Stimulated activated memory B cell treated with anti-CD40 and anti-IgM and Interleukin-4, amounts not matched to agents 10 μg/mL and 1 μg/mL and 100 μg/mL, for 72 hours (primary cell): ENCODE data around the gene SNRNP48.

Experiments used
- ATAC-seq: fragments of 150-1000 bp; cut with Tn5 transposase; 2 replicates; pipeline ENCODE4 v1.10.0; 2021
- H3K27ac Mint-ChIP-seq: one replicate; pipeline ENCODE4 v1.8.0; 2022; ENCODE audit warnings: mild to moderate bottlenecking, mixed read lengths
- H3K27me3 Mint-ChIP-seq: one replicate; pipeline ENCODE4 v1.8.0; 2022; ENCODE audit warnings: mixed read lengths
- H3K36me3 Mint-ChIP-seq: one replicate; pipeline ENCODE4 v1.8.0; 2022; ENCODE audit warnings: mixed read lengths
- H3K4me1 Mint-ChIP-seq: one replicate; pipeline ENCODE4 v1.8.0; 2022; ENCODE audit warnings: mixed read lengths
- H3K4me3 Mint-ChIP-seq: one replicate; pipeline ENCODE4 v1.8.0; 2022; ENCODE audit warnings: mild to moderate bottlenecking, moderate library complexity, mixed read lengths
- H3K9me3 Mint-ChIP-seq: one replicate; pipeline ENCODE4 v1.8.0; 2022; ENCODE audit warnings: mixed read lengths

Gene SNRNP48

DNA sequence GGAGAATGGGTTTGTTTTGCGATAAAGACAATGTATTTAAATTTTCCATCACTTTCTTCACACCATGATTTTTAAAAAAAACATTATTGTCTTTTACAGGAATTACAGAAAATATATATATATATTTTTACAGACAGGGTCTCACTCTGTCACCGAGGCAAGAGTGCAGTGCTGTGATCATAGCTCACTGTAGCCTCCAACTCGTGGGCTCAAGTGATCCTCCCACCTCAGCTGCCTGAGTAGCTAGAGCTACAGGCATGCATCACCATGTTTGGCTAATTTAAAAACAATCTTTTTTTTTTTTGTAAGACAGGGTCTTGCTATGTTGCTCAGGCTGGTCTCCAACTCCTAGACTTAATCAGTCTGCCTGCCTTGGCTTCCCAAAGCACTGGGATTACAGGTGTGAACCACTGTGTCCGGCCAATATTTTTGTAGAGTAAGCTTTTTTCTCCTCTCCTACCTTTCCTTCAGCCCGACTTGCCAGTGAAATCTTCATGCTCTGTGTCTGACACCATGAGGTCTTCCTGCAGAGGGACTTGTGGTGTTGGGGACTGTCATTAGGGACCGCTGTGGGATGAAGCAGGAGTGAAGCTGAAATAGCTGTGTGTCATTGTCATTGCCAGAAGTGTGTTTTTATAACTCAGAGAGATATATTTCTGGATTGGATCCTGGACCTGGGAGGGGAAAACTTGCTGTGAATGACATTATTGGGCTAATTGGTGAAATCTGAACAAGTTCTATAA, 35.3 kb upstream of the SNRNP48 start:
- H3K27ac Mint-ChIP-seq, result no peak overlapping the region
- no peaks in the 10 kb centered on the region for H3K9me3 Mint-ChIP-seq
- H3K4me1 Mint-ChIP-seq, result no peaks in the 10 kb centered on the region
- ATAC-seq, result no peak
- H3K4me3 Mint-ChIP-seq, result no peak overlapping the region
- H3K27me3 Mint-ChIP-seq, result no peaks in the 10 kb centered on the region
- H3K36me3 Mint-ChIP-seq, result no peaks in the 10 kb centered on the region

DNA sequence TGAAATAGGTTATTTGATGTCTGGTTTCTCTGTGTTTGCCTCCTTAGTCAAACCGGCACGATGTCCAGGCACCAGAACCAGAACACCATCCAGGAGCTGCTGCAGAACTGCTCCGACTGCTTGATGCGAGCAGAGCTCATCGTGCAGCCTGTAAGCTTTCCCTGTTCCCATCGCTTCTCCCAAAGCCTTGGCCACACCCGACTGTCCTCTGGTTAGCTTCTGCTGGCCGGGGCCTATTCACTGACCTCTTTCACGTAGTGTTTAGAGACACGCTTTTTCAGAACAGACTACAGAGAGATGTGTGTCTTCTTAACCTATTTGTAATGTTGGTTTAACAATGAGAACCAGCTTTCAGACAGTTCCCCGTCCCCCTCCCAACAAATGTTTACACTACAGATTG, 34.3 kb upstream of the SNRNP48 start:
- H3K9me3 Mint-ChIP-seq, result no peaks in the 10 kb centered on the region
- H3K27me3 Mint-ChIP-seq, result peaks cover under 1% of the 10 kb centered on the region
- H3K36me3 Mint-ChIP-seq, result no peaks in the 10 kb centered on the region
- no peaks in the 10 kb centered on the region for H3K4me1 Mint-ChIP-seq
- no peak for ATAC-seq
- H3K4me3 Mint-ChIP-seq, result no peak overlapping the region
- H3K27ac Mint-ChIP-seq, result no peak overlapping the region

DNA sequence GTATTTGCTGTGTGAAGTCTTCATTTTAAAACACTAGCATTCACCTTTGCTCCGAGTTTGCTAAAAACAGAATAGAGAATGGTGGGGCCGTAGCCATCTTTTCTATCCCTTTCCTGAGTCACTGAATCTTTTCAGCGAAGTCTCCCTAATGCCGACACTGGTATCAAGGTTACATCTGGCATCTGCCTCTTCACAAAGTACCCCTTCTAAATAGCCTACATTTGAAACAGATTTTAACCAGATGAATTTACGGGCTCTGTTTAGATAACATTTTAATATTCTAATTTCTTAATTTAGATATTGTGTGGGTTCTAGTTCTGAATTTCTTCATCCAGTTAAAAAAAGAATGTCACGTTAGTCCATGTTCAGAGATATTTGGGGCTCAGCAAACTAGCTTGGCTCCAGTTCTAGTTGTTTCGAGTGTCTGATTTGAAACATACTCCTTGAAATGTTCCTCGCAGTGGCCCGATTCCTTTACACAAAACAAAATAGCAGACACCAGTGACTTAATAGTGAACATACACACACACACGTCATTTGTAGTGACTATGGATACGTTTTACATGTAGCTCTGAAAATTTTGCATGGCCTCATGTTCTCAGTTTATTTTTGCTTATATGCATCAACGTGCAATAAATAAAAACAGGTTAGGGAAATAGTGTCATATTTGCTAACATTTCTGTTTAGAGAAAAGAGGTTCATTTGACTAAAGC, 33.4 kb upstream of the SNRNP48 start:
- Mint-ChIP-seq H3K27ac (no peak overlapping the region), H3K27me3 (peaks cover 10% of the 10 kb centered on the region), H3K9me3 (no peaks in the 10 kb centered on the region), H3K36me3 (no peaks in the 10 kb centered on the region), H3K4me1 (no peaks in the 10 kb centered on the region), H3K4me3 (no peak overlapping the region)
- ATAC-seq, result no peak

DNA sequence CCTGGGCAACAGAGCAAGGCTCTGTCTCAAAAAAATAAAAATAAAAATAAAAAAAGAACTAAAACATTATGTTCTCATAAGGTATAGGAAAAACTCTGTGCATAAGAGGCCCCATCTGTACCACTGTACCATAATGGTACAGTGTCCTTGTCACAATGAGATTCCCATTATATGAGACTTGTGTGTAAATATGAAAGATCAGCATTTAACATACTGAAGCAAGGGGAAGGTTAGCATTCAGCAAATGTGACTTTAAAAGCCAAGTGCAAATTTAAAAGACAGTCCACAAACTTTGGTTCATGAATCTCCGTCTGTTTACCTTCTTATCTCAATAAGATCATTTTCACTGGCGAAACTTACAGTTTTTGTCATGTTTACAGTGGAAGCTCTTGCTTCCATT, 32.3 kb upstream of the SNRNP48 start:
- H3K9me3 Mint-ChIP-seq, result no peaks in the 10 kb centered on the region
- no peak for ATAC-seq
- H3K4me3 Mint-ChIP-seq, result no peak overlapping the region
- no peaks in the 10 kb centered on the region for H3K4me1 Mint-ChIP-seq
- no peak overlapping the region for H3K27ac Mint-ChIP-seq
- no peaks in the 10 kb centered on the region for H3K36me3 Mint-ChIP-seq
- peaks cover 11% of the 10 kb centered on the region for H3K27me3 Mint-ChIP-seq

DNA sequence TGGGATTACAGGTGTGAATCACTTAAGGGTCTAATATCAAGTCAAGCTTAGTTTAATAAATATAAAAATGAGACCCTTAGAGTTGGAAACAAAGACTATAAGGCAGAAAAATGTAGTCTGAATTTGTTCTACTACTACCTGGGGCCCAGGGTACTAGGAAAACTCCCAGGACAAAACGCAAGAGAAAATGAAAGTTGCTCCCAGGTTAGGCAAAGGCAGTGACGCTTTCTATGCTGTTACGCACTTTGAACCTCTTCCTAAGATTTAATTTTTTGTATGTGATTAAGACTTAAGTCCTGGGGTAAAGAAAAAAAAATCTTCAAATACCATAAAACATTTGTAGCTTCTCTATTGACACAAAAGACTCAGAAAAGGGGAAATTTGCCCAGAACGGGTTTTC, 31.2 kb upstream of the SNRNP48 start:
- H3K27ac Mint-ChIP-seq, result no peak overlapping the region
- no peaks in the 10 kb centered on the region for H3K9me3 Mint-ChIP-seq
- ATAC-seq, result no peak
- H3K4me1 Mint-ChIP-seq, result no peaks in the 10 kb centered on the region
- H3K4me3 Mint-ChIP-seq, result no peak overlapping the region
- peaks cover 21% of the 10 kb centered on the region for H3K27me3 Mint-ChIP-seq
- H3K36me3 Mint-ChIP-seq, result no peaks in the 10 kb centered on the region

DNA sequence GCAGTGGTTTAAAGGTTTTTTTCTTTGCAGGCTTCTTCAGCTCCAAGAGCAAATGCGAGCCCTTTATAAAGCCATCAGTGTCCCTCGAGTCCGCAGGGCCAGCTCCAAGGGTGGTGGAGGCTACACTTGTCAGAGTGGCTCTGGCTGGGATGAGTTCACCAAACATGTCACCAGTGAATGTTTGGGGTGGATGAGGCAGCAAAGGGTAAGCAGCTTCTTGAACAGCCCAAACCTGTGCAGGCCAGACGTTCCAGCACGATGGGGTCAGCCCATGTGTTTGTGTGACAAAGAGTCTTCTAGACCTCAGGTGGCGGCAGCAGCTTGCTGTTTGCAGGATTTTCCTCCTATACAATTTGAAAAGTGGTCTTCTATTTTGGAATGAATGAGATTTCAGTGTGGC, 30.8 kb upstream of the SNRNP48 start:
- H3K4me3 Mint-ChIP-seq, result no peak overlapping the region

DNA sequence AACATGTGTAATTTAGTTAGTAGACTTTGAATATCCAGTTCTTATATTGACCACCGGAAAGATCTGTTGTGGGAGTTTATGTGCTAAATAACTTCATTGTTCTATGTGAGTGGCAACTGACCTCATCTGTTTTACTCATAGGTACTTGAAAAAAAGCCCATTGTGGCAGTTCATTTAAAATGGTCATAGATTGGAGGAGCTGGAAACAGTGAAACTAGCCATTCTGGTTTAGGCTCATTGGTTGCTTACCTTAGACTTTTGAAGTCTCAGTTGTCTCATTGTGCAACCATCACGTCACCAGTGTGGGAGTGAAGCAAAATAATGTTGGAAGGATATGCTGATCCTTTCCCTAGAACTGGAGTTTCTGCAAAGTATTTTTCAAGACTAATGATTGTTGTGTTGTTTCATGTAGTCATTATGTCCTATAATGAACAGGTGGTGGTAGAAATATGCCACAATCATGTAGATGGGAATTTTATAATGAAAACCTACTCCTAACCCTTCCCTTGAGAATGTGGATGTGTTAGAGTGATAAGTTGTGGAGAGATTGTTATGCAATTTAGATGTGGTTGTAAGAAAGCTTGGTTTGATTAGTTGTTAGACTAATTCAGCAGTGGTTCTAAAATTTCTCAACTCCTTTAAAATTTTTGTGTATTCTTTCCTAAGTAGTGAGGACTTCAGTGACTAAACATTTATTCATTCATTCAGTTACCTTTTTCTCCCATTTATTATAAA, 30.2 kb upstream of the SNRNP48 start:
- no peak for ATAC-seq
- Mint-ChIP-seq H3K36me3 (no peaks in the 10 kb centered on the region), H3K4me1 (no peaks in the 10 kb centered on the region), H3K27me3 (peaks cover 28% of the 10 kb centered on the region), H3K9me3 (no peaks in the 10 kb centered on the region), H3K27ac (no peak overlapping the region), H3K4me3 (no peak overlapping the region)

More for the DNA sequence above, 30.8 kb upstream of the SNRNP48 start:
- peaks cover 26% of the 10 kb centered on the region for H3K27me3 Mint-ChIP-seq
- no peaks in the 10 kb centered on the region for H3K4me1 Mint-ChIP-seq
- H3K27ac Mint-ChIP-seq, result no peak overlapping the region
- no peak for ATAC-seq
- H3K9me3 Mint-ChIP-seq, result no peaks in the 10 kb centered on the region
- no peaks in the 10 kb centered on the region for H3K36me3 Mint-ChIP-seq

DNA sequence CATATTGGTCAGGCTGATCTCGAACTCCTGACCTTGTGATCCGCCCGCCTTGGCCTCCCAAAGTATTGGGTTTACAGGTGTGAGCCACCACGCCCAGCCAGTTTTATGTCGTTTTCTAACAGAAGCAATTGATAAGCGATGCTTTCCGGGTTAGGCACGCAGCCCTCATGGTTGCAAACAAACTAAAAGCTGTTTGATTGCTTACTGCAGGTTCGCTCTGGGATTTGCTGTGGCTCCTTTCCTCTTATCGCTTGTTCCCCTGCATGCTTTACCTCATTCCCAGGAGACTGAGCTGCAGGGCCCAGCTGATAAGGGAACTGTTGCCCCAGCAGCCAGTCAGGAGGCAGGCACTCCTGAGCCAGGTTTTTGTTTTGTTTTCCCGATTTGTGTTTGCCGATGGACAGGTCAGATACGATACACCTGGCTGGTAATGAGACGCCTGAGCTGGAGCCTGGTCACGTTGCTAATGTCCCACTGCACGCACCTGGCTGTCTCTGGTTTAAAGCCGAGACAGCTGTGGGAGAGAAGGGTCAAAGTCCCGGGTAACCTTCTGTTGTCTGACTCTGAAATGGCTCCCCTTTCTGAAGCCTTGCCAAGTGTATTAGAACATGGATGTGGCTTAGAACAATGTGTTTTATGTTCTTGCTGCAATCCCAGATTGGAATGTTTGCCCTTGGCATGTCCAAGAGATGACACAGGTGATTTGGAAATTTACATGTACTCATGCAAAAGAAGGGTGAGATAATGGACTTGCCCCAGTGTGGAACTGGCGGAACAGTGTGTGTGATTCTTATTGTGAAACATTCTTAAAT, 28.6 kb upstream of the SNRNP48 start:
- H3K27ac Mint-ChIP-seq, result no peak overlapping the region
- H3K36me3 Mint-ChIP-seq, result no peaks in the 10 kb centered on the region
- no peaks in the 10 kb centered on the region for H3K4me1 Mint-ChIP-seq
- no peaks in the 10 kb centered on the region for H3K9me3 Mint-ChIP-seq
- no peak overlapping the region for H3K4me3 Mint-ChIP-seq
- no peak for ATAC-seq
- peaks cover 28% of the 10 kb centered on the region for H3K27me3 Mint-ChIP-seq

DNA sequence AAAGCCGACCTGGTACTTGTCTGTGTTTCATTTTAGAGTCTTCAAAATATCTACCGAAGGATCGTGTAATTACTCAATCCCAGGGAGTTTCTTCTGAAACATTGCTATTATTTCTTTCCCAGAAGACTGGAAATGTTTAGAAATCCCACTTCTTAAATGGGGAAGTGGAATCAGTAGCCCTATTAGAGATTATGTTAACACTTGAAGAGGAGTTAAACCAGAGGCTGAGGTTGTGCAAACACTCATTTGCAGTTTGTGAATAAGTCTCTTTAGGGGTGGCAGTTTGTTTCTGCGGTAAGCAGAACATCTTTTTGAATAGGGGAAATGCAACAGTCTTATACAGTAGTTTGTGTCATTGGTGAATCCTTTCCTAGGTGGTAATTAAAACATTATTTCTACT, 27.2 kb upstream of the SNRNP48 start:
- no peak for ATAC-seq
- H3K4me1 Mint-ChIP-seq, result no peaks in the 10 kb centered on the region
- no peaks in the 10 kb centered on the region for H3K36me3 Mint-ChIP-seq
- peaks cover 28% of the 10 kb centered on the region for H3K27me3 Mint-ChIP-seq
- no peak overlapping the region for H3K4me3 Mint-ChIP-seq
- no peak overlapping the region for H3K27ac Mint-ChIP-seq
- H3K9me3 Mint-ChIP-seq, result no peaks in the 10 kb centered on the region

DNA sequence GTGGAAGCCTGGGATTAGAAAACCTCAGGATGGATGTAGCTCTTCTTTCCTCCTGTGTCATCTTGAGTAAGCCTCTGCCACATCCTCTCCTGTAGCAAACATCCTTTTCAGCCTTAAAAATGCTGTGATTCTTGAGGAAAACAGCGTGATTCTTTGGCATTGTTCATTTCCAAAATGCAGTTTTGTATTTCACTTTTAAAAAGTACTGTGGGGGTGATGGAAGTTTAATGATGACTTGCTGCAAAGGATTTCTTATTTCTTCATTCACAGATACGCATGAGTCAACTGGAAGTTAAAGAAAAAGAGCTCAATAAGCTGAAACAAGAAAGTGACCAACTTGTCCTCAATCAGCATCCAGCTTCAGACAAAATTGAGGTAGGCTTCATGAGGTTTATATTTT, 23.9 kb upstream of the SNRNP48 start:
- Mint-ChIP-seq H3K27ac (no peak overlapping the region), H3K9me3 (no peaks in the 10 kb centered on the region), H3K4me1 (no peaks in the 10 kb centered on the region), H3K4me3 (no peak overlapping the region), H3K36me3 (no peaks in the 10 kb centered on the region), H3K27me3 (peaks cover 39% of the 10 kb centered on the region)
- no peak for ATAC-seq

DNA sequence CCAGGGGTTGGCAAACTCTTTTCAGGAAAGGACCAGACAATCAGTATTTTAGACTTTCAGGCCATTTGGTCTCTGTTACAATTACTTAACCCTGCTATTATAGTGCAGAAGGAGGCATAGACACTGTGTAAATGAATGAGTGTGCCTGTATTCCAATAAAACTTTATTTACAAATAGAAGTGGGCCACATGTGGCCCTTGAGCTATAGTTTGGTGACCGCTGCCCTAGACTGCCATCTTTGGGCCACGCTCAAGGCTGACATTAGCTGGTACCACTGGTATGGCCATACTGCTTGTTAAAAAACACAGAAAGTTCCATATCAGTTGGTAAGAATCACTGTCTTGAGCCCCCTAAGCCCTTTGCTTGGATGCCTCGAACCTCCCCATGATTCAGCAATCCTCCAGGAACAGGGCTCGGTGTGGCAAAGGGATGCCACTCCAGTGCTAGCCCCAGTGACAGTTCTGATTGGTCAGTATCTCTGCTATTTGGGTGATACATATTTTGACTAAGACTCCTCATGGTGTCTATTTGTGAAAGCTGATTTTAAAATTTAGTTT, 23.3 kb upstream of the SNRNP48 start:
- peaks cover 33% of the 10 kb centered on the region for H3K27me3 Mint-ChIP-seq
- no peak for ATAC-seq
- H3K36me3 Mint-ChIP-seq, result no peaks in the 10 kb centered on the region
- H3K27ac Mint-ChIP-seq, result no peak overlapping the region
- no peaks in the 10 kb centered on the region for H3K9me3 Mint-ChIP-seq
- no peaks in the 10 kb centered on the region for H3K4me1 Mint-ChIP-seq
- no peak overlapping the region for H3K4me3 Mint-ChIP-seq

DNA sequence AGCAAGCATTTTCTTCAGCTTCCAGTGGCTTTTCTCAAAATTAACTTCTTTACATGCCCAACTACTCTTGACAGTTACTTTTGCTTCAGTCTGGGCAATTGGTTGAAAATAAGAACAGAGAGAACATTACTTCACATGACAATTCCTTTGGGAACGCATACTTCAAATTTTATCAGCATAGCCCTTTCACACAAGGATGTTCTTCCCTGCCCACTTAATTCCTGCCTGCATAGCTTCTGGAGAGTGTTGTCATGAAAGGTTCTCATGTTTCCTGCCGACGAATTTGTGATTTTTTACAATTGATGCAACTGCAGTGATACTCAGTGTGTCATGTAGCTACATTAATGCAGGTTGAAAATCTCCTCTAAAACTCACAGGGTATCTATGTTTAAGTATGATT, 22.0 kb upstream of the SNRNP48 start:
- Mint-ChIP-seq H3K27me3 (peaks cover 30% of the 10 kb centered on the region), H3K9me3 (no peaks in the 10 kb centered on the region), H3K36me3 (no peaks in the 10 kb centered on the region), H3K27ac (no peak overlapping the region), H3K4me1 (no peaks in the 10 kb centered on the region), H3K4me3 (no peak overlapping the region)
- ATAC-seq, result no peak

DNA sequence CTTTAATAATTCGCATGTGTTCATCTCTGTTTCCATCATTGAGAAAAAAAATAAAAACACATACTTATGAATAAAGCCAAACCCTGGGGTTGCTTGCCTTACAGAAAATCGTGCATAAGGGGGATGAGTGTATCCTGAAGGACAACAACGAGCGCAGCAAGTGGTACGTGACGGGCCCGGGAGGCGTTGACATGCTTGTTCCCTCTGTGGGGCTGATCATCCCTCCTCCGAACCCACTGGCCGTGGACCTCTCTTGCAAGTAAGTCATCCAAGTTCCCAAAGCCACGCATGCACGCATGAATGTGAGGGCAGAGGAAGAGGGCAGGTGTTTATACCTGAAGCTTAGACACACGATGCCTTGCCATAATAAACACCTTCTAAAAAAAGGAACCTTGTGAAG, 20.9 kb upstream of the SNRNP48 start:
- no peaks in the 10 kb centered on the region for H3K36me3 Mint-ChIP-seq
- no peaks in the 10 kb centered on the region for H3K9me3 Mint-ChIP-seq
- H3K27ac Mint-ChIP-seq, result no peak overlapping the region
- ATAC-seq, result no peak
- H3K4me3 Mint-ChIP-seq, result no peak overlapping the region
- peaks cover 20% of the 10 kb centered on the region for H3K27me3 Mint-ChIP-seq
- H3K4me1 Mint-ChIP-seq, result no peaks in the 10 kb centered on the region

DNA sequence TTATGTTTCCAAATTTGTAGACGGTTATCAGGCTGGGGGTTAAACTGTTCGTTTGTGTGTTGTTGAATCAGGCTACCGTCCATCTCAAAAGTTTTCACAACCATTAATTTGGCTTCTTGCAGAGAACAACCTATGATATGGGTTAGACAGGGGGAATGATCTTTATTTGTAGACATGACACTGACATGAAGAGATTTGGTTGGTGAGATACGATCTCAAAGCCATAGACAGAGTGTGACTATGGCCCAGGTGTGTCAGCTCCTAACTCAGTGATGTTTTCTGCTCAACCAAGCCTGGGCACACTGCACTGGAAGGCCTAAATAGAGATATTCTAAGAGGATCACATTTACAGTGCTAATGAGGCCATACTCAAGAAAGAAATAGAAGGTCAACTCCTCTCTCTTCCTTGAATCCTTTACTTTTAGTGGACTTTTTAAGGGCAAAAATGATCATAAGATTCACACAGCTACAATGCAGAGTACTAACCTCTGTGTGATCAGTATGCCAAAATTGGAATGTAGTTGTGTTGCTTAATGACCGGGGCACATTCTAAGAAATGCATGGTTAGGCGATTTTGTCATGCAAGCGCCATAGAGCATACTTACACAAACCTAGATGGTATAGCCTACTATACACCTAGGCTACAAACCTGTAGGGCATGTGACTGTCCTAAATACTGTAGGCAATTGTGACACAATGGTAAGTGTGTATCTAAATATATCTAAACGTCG, 17.6 kb upstream of the SNRNP48 start:
- no peak overlapping the region for H3K4me3 Mint-ChIP-seq
- H3K4me1 Mint-ChIP-seq, result no peaks in the 10 kb centered on the region
- no peaks in the 10 kb centered on the region for H3K9me3 Mint-ChIP-seq
- H3K27me3 Mint-ChIP-seq, result peaks cover 18% of the 10 kb centered on the region
- H3K36me3 Mint-ChIP-seq, result no peaks in the 10 kb centered on the region
- no peak for ATAC-seq
- no peak overlapping the region for H3K27ac Mint-ChIP-seq
